GM18526 (cell line): ENCODE measurements around the gene SAT2.
A peak's percentile ranks its signal among the peaks of the same experiment; 100 is the strongest.

Experiments used
- POLR2A ChIP-seq: IDR thresholded peaks from 3 replicates; pipeline ENCODE4 v1.6.1; 2011; ENCODE audit not compliant: insufficient read length; ENCODE audit errors: extremely low read depth

SAT2 gene

DNA sequence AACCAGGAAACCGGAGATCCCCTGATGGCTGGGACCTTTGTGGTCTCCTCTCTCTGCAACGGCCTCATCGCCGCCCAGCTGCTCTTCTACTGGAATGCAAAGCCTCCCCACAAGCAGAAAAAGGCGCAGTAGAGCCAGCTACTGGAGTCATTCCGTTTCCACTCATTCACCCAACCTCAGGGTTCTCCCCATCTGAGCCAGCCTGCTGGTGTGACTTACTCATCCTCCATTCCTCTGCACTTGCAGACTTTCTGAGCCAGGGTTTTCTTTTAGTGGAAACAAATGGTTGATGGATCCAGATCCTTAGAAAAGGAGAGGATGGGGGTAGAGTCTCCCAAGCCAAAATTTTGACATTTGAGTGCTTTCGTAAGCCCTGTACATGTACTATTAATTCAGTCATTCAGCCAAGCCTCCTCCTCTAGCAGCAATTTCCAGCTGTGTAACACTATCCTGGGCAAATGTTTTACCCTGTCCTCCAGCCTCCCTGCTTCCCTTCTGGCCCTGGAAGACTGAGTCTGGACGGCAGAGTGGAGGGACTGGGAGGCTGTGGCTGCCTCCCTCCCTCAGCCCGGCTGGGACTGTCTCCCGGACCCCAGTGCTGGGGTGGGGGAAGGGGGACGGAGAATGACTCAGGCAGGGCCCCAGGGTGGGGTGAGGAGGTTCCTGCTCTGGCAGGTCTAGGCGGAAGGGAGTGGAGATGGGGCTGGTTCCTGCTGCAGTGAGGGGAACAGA, 40.0 kb downstream of the SAT2 start:
- TF ChIP-seq POLR2A = no peak

DNA sequence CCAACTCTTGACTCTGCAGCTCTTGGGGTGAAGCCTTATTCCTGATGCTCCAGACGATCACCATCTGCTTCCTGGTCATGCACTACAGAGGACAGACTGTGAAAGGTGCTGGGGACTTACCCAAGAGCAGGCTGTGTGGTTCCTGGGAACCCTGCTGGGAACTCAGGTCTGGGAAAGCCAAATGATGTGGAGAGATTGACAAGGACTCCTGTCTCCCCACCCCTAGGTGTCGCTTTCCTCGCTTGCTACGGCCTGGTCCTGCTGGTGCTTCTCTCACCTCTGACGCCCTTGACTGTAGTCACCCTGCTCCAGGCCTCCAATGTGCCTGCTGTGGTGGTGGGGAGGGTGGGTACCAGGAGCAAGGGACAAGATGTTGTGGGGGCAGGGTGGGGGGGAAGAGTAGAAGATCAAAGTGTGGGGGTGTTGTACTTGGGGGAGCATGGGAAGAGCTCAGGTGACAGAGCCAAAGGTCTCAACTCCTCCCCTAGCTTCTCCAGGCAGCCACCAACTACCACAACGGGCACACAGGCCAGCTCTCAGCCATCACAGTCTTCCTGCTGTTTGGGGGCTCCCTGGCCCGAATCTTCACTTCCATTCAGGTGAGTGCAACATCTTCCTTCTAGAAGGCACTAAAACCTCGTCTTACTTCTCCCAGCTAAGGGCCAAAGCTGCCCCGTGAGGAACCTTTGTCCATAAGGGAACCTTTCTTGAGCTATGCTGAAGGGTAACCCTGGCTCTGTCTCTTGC, 40.8 kb downstream of the SAT2 start:
- no peak for TF ChIP-seq POLR2A

DNA sequence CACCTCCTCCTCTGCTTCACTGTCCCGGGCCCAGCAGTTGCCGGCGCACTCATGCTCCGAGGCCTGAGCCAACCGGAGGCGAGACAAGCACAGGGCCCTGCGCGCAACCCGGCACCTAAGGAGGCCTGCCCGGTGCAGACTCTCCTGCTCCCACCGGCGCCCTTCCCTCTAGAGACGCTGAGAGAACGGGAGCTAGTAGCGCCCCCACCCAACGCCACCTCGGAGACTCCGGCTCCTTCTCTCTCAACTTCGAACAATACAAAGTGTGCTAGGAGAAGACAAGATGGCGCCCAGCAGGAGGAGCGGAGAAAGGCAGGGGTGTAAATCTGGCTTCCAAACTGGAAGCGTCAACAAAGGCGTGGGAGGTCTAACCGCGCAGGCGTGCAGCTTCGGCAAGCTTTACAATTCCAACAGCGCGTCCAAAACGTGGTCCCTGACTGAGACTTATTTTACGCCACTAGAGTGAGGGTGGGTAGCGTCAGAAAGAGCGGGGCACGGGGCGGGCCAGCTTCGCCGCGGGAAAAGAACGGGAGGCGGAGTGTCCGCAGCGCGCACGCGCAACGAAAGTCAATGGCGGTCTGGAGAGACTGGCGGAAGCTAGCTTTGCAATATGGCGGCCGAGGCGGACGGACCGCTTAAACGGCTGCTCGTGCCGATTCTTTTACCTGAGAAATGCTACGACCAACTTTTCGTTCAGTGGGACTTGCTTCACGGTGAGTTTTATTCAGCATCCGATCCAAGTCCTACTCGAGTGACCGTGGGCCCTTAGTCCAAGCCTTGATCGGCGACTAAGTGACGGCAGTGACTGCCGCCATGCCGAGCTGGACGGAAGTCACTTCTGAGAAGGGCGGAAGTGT, 44.1 kb downstream of the SAT2 start, which contains the start of gene MPDU1:
Gene MPDU1 (plus strand): TSS at position 600 of the 857 bp plus-strand sequence. CDS start 11 bp downstream, at position 611.
- TF ChIP-seq POLR2A = peak; percentile 79

DNA sequence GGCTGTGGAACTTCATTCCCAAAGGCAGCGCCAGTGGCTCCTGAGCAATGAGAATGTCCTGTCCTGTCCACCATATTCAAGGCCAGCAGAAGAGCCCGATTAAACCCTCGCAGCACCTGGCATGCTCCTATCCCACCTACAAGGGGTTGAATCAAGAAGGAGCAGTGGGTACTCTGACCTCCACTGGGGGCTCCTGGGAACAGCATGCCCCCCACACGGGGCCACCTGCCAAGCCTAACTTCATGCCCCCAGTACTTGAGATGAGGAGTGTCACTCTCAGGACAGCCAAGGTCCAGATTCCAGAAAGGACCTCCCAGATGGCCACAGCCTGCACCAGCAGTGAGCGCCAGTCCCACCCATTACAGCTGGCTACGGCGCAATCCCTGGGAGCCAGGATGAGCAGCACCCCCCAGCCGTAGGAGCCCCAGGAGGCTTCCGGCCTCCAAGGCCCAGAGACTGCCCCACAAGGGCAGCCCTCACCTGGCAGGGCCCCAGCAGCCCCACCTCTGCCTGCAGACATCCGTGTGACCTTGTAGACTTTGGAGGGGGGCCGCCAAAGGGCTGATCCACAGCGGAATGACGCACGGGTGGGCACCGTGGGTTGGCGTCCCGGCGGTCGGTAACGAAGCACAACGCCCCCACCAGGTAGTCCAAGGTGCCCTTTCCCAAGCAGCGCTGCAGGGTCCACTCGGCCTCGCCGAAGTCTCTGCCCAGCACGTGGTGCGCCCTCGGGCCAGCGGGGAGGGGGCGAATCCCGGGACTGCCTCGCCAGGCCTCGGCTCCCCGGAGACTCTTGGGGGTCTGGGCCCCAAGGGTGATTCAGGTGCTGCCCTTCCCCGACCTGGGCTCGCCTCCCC, 45.0 kb downstream of the SAT2 start:
- TF ChIP-seq POLR2A = no peak

DNA sequence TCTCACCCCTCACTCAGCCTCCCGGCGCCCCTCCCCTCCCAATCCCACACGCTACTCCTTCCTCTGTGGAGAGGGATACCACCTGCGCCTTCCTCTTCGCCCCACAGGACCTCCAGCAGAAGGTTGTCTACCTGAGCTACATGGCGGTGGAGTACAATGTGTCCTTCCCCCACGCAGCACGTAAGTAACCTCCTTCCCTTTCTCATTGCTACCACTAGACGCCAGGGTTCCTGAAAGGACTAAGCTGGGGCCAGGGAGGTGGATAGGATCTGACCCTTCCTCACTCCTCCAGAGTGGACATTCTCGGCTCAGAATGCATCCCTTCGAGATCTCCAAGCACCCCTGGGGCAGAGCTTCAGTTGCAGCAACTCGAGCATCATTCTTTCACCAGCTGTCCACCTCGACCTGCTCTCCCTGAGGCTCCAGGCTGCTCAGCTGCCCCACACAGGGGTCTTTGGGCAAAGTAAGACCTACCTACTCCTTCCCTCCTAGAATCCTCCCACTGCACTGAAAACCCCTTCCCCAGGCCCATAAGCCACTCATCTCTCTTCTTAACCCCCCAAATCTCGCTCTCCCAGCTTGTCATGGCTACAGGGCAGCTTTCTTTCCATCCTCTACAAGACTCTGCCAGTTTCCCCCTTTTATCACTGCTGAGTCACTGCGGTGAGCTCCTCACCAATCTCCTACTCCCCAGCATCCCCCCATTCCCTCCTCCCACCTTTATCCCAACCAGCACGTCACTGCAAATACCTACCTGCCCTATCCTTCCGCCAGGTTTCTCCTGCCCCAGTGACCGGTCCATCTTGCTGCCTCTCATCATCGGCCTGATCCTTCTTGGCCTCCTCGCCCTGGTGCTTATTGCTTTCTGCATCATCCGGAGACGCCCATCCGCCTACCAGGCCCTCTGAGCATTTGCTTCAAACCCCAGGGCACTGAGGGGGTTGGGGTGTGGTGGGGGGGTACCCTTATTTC, 46.7 kb downstream of the SAT2 start:
- TF ChIP-seq POLR2A = no peak

DNA sequence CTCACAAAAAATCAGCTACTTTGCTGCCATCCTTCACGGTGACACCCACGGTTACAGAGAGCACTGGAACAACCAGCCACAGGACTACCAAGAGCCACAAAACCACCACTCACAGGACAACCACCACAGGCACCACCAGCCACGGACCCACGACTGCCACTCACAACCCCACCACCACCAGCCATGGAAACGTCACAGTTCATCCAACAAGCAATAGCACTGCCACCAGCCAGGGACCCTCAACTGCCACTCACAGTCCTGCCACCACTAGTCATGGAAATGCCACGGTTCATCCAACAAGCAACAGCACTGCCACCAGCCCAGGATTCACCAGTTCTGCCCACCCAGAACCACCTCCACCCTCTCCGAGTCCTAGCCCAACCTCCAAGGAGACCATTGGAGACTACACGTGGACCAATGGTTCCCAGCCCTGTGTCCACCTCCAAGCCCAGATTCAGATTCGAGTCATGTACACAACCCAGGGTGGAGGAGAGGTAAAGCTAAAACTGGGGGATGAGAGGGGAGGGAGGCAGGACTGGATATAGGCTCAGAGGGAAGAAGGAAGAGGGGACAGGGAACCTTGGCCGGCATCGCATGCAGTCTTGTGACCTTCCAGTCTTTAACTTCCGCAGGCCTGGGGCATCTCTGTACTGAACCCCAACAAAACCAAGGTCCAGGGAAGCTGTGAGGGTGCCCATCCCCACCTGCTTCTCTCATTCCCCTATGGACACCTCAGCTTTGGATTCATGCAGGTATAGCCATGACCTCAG, 47.6 kb downstream of the SAT2 start:
- no peak for TF ChIP-seq POLR2A

DNA sequence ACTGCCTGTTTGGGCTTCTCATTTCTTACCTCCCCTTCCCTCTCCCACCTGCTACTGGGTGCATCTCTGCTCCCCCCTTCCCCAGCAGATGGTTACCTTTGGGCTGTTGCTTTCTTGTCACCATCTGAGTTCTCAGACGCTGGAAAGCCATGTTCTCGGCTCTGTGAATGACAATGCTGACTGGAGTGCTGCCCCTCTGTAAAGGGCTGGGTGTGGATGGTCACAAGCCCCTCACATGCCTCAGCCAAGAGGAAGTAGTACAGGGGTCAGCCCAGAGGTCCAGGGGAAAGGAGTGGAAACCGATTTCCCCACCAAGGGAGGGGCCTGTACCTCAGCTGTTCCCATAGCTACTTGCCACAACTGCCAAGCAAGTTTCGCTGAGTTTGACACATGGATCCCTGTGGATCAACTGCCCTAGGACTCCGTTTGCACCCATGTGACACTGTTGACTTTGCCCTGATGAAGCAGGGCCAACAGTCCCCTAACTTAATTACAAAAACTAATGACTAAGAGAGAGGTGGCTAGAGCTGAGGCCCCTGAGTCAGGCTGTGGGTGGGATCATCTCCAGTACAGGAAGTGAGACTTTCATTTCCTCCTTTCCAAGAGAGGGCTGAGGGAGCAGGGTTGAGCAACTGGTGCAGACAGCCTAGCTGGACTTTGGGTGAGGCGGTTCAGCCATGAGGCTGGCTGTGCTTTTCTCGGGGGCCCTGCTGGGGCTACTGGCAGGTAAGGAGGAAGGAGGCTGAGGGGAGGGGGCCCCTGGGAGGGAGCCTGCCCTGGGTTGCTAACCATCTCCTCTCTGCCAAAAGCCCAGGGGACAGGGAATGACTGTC, 48.4 kb downstream of the SAT2 start, which contains the start of gene CD68:
Gene CD68 (plus strand): TSS at position 638 of the 833 bp plus-strand sequence. CDS start 40 bp downstream, at position 678.
- TF ChIP-seq POLR2A = peak; percentile 65

DNA sequence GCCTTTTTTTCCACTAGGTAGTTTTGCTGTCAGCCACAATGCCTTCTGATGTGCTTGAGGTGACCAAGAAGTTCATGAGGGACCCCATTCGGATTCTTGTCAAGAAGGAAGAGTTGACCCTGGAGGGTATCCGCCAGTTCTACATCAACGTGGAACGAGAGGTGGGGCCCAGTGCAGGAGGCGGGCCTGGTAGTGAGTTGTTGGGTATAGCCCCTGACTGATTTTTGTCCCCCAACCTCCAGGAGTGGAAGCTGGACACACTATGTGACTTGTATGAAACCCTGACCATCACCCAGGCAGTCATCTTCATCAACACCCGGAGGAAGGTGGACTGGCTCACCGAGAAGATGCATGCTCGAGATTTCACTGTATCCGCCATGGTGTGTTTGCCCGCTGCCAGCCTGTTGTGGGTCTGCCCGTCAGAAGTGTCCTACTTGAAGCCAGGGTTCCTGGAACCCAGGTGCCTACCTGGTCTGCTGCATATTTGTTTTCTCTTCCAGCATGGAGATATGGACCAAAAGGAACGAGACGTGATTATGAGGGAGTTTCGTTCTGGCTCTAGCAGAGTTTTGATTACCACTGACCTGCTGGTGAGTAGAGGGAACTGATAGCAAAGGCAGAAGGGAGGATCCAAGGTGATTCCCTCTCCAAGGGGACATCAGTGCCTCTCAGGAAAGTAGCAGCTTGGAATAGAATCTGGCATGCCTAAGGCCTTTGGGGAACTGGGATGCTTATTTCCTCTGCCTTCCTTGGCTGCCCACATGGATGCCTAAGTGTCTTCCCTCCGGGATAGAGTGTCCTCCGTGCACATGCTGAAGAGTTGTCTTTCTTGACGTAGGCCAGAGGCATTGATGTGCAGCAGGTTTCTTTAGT, 50.1 kb downstream of the SAT2 start:
- TF ChIP-seq POLR2A = no peak

DNA sequence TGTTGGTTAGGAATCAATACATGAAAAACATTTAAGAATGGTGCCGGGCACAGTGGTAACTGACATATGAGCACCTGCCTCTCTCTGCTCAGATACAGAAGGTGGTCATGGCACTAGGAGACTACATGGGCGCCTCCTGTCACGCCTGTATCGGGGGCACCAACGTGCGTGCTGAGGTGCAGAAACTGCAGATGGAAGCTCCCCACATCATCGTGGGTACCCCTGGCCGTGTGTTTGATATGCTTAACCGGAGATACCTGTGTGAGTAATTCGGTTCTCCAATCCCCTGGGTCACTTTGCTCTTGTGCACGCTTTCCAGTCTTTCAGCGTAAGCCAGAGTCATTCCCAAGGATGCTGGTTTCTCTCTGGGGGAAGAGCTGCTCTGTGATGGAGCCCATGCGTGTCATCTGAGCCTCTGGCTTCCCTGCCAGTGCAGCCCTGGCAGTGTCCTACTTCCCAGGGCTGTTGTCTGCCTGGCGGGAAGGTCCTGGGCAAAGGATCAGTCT, 51.1 kb downstream of the SAT2 start:
- peak; percentile 39 for TF ChIP-seq POLR2A
